ENCODE data around the gene DLGAP1.

Gene DLGAP1

DNA sequence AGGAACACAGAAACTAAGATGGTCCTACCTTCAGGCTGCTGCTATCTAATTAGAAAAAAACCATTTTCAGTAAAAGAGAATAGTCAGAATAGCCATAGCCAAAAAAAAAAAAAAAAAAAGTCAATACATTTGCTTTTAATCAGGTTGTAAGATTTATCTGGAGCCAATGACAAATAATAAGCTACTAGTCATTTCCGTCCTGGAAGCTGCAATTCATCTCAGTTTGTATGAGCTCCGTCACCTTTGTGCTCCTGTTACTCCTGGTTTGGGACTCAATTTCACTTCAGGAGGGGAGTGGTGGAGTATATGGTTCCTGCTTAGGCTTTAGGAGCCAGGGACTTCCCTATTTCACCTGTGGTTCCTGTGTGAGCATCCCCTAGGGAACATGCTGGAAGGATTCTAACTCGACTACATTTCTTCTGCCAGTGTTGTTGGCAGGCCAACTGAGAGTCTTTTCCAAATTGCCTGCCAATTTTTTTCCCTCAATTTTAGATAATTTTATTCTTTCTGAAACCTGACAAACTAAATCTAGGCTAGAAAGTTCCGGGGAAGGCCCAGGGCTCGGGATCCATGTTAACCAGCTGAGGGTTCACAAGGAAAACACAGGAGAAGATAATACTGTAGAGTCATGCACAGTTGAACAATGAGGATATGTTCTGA lies 481.8 kb downstream of the DLGAP1 start:
- H2AFZ ChIP-seq (ENCODE audit: low read length, unreplicated experiment), result no peak overlapping the region
- no peak overlapping the region for H3K27ac ChIP-seq (ENCODE audit: low read depth, low read length)
- H3K4me1 ChIP-seq (ENCODE audit: control insufficient read depth, insufficient read depth, low read length, unreplicated experiment), result no peaks in the 10 kb centered on the region
- H3K36me3 ChIP-seq (ENCODE audit: insufficient read depth, low read length), result no peaks in the 10 kb centered on the region
- no peaks in the 10 kb centered on the region for H3K79me2 ChIP-seq (ENCODE audit: control insufficient read depth, insufficient read depth, low read length, unreplicated experiment)
- H3K4me3 ChIP-seq (ENCODE audit: low read depth, low read length), result no peak overlapping the region
- H3K27me3 ChIP-seq (ENCODE audit: insufficient read depth, low read length), result no peaks in the 10 kb centered on the region

DNA sequence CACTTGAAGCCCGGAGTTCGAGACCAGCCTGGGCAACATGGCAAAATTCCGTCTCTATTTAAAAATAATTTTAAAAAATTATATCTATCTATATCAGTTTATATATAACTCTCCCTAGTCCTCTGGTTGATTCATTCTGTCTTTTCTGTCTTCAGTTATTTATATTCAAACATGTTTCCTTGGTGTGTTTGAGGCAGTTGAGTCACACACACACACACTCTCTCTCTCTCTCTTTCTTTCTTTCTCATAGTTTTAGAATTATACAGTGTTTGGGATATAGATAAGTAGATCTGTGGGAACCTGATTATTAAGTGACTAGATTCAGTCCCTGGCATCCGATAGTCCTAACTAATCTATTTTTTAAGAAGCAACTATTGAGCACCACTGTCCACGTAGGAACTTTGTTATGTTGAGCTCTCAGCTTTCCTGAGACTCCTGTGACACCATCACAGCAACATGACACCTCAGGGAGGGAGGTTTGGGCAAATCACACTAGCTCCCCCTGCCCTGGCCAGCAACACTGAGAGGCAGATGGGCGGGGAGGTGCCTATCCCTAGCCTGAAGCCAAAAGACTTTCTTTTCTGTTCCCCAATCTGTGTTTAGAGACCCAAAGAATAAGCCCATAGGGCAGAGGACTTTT lies 482.7 kb downstream of the DLGAP1 start:
- no peaks in the 10 kb centered on the region for H3K36me3 ChIP-seq (ENCODE audit: insufficient read depth, low read length)
- H2AFZ ChIP-seq (ENCODE audit: low read length, unreplicated experiment), result no peak overlapping the region
- H3K4me3 ChIP-seq (ENCODE audit: low read depth, low read length), result no peak overlapping the region
- no peaks in the 10 kb centered on the region for H3K27me3 ChIP-seq (ENCODE audit: insufficient read depth, low read length)
- H3K4me1 ChIP-seq (ENCODE audit: control insufficient read depth, insufficient read depth, low read length, unreplicated experiment), result no peaks in the 10 kb centered on the region
- no peaks in the 10 kb centered on the region for H3K79me2 ChIP-seq (ENCODE audit: control insufficient read depth, insufficient read depth, low read length, unreplicated experiment)
- no peak overlapping the region for H3K27ac ChIP-seq (ENCODE audit: low read depth, low read length)

DNA sequence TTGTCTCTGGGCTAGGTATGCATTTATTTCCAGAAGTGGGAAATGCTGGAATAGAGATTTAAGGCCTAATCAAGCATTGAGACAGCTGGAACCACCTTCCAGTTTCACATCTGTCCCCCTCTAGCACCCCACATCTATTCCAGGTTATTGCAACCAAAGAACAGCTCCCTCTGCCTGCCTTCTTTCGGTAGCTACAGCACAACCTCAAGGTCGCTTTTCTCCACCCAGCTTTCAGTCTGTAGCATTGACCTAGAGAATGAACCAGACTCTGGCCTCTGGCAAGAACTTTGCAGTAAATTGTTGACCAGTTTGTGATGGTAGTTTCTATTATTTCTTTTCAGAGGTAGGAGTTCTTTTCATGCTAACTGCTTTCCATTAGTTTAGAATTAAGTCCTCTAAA lies 484.2 kb downstream of the DLGAP1 start:
- H3K4me3 ChIP-seq (ENCODE audit: low read depth, low read length), result no peak overlapping the region
- H3K36me3 ChIP-seq (ENCODE audit: insufficient read depth, low read length), result no peaks in the 10 kb centered on the region
- no peak overlapping the region for H2AFZ ChIP-seq (ENCODE audit: low read length, unreplicated experiment)
- H3K27me3 ChIP-seq (ENCODE audit: insufficient read depth, low read length), result no peaks in the 10 kb centered on the region
- H3K79me2 ChIP-seq (ENCODE audit: control insufficient read depth, insufficient read depth, low read length, unreplicated experiment), result no peaks in the 10 kb centered on the region
- peaks cover 9% of the 10 kb centered on the region for H3K4me1 ChIP-seq (ENCODE audit: control insufficient read depth, insufficient read depth, low read length, unreplicated experiment)
- no peak overlapping the region for H3K27ac ChIP-seq (ENCODE audit: low read depth, low read length)

DNA sequence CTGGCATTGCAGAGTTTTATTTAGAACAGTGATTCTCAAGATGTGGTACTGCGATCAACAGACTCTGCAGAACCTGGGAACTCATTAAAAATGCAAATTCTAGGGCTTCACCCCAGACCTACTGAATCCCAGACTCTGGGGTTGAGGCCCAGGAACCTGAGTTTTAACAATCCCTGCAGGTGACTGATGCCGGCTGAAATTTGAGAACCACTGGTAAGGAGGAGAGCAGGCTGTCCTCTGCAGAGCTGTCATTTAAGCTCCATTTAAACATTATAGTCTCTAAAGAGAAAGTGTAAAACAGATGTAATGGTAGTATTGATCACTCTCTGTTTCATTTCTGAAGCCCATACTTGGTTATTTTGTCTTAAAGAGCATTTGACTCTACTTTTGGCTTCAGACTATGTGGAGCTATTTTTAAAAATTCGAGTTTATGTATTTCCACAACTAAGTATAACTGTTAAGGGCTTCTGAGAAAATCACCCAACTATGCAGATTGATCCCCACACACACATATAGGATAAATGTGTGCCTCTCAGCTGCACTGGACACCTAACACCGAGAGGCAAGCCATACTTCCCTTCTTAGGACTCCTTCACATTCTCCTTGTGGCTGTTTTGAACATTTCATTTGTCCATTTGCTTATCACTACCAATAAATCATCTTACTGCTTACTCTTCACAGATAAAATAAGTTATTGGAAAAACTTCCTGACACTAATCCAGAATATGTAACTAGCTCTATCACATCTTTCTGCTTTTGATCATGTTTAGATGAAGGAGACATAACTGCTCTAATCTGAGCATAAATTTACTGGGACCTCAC lies 487.5 kb downstream of the DLGAP1 start:
- Histone ChIP-seq H3K27me3 (ENCODE audit: insufficient read depth, low read length) (no peaks in the 10 kb centered on the region), H2AFZ (ENCODE audit: low read length, unreplicated experiment) (peak overlapping the region; percentile 33), H3K27ac (ENCODE audit: low read depth, low read length) (no peak overlapping the region), H3K36me3 (ENCODE audit: insufficient read depth, low read length) (no peaks in the 10 kb centered on the region), H3K79me2 (ENCODE audit: control insufficient read depth, insufficient read depth, low read length, unreplicated experiment) (no peaks in the 10 kb centered on the region), H3K4me3 (ENCODE audit: low read depth, low read length) (no peak overlapping the region), H3K4me1 (ENCODE audit: control insufficient read depth, insufficient read depth, low read length, unreplicated experiment) (peaks cover 9% of the 10 kb centered on the region)

DNA sequence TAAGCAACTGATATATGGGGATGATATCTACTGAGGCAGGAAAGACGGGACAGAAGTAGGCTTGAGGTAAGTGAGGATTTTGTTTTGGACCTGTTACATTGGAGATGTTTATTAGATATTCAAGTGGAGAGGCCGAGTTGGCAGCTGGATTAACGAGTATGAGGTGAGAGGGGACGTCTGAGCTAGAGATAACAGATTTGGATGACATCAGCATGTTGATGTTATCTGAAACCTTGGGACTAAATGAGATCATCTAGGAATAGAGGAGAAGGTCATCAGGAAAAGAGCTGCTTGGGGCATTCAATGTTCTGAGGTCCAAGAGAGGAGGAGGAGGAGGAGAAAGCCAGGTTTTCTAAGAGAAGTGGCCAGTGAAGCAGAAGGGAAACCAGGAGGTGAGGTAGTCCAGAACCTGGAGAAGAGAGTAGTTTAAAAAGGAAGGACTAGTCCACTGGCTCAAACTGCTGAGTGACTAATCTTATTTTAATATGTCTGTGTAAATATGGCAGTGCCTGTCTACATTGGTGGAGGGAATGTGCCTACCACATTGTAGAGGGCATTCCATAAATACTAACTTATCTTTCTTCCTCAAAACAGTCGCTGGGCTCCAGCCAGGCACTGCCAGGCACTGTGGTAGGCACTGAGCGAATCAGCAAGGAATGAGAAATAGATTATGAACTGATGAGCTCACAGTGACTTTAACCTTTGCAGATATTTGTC lies 488.3 kb downstream of the DLGAP1 start:
- 0 out of 2 replicates have a peak overlapping the region, but pooled peaks have one; percentile 11 for H3K27ac ChIP-seq (ENCODE audit: low read depth, low read length)

DNA sequence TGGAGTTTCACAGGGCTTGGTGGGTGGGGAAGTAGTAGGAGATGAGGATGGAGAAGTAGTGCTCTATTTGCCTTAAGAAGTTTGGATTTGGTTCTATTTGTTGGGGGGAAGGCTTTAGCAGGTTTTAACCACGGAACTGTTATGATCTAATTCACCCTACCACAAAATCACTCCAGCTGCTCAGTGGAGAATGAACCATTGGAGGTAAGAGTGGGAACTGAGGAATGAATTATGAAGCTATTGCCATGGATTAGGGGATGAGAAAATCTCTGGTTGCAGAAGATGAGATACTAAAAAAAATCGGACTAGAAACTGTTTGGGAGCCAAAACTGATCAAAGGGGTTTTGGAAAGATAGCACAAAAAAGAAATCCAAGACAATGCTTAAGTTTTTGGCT lies 488.9 kb downstream of the DLGAP1 start:
- Histone ChIP-seq H3K27ac (ENCODE audit: low read depth, low read length) (no peak overlapping the region), H3K27me3 (ENCODE audit: insufficient read depth, low read length) (no peaks in the 10 kb centered on the region), H3K36me3 (ENCODE audit: insufficient read depth, low read length) (no peaks in the 10 kb centered on the region)

More for the DNA sequence above, 488.3 kb downstream of the DLGAP1 start:
- Histone ChIP-seq H3K4me3 (ENCODE audit: low read depth, low read length) (no peak overlapping the region), H2AFZ (ENCODE audit: low read length, unreplicated experiment) (no peak overlapping the region), H3K79me2 (ENCODE audit: control insufficient read depth, insufficient read depth, low read length, unreplicated experiment) (no peaks in the 10 kb centered on the region), H3K27me3 (ENCODE audit: insufficient read depth, low read length) (no peaks in the 10 kb centered on the region), H3K4me1 (ENCODE audit: control insufficient read depth, insufficient read depth, low read length, unreplicated experiment) (peaks cover 9% of the 10 kb centered on the region), H3K36me3 (ENCODE audit: insufficient read depth, low read length) (no peaks in the 10 kb centered on the region)

DNA sequence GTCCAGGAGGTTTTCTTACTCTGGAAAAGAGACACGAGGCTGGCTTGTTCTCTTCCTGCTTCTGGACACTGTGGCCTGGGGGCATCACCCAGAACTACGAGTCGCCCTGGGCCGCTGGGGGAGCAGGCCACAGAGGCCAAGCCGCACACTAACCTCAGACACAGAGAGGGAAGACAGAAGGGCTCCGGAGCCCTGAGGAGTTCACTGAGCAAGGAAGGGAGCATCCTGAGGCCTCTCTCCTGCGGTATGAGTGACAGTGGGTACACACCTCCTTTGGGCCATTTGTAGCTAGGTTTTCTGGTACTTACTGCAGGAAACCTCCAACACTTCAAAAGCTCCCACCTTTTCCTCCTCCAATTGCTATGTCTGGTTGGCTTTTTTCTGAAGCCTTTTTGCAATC lies 494.1 kb downstream of the DLGAP1 start:
- Histone ChIP-seq H3K27me3 (ENCODE audit: insufficient read depth, low read length) (no peaks in the 10 kb centered on the region; the same call in 1 of the 2 replicates), H3K36me3 (ENCODE audit: insufficient read depth, low read length) (no peaks in the 10 kb centered on the region), H3K4me3 (ENCODE audit: low read depth, low read length) (no peak overlapping the region), H3K79me2 (ENCODE audit: control insufficient read depth, insufficient read depth, low read length, unreplicated experiment) (no peaks in the 10 kb centered on the region), H2AFZ (ENCODE audit: low read length, unreplicated experiment) (no peak overlapping the region), H3K27ac (ENCODE audit: low read depth, low read length) (no peak overlapping the region), H3K4me1 (ENCODE audit: control insufficient read depth, insufficient read depth, low read length, unreplicated experiment) (no peaks in the 10 kb centered on the region)

More for the DNA sequence above, 488.9 kb downstream of the DLGAP1 start:
- Histone ChIP-seq H3K4me3 (ENCODE audit: low read depth, low read length) (no peak overlapping the region), H3K79me2 (ENCODE audit: control insufficient read depth, insufficient read depth, low read length, unreplicated experiment) (no peaks in the 10 kb centered on the region), H3K4me1 (ENCODE audit: control insufficient read depth, insufficient read depth, low read length, unreplicated experiment) (peaks cover 9% of the 10 kb centered on the region), H2AFZ (ENCODE audit: low read length, unreplicated experiment) (no peak overlapping the region)

DNA sequence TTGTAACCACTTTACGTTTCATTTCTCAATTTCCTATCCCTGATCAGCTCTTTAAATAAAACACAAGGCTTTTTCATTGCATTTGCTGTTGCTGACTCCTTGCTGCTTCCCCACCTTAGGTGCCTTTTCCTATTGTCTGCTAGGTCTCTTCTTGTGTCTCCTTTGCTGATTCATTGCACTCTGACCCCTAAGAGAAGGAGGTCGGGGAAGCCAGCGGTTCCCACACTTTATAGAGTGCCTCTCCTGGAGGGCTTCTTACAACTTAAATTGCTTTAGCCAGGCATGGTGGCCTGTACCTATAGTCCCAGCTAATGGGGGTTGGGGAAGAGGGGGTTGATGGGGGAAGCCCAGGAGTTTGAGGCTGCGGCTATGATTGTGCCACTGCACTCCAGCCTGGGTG lies 495.0 kb downstream of the DLGAP1 start:
- H3K4me1 ChIP-seq (ENCODE audit: control insufficient read depth, insufficient read depth, low read length, unreplicated experiment), result no peaks in the 10 kb centered on the region
- H3K27ac ChIP-seq (ENCODE audit: low read depth, low read length), result no peak overlapping the region

DNA sequence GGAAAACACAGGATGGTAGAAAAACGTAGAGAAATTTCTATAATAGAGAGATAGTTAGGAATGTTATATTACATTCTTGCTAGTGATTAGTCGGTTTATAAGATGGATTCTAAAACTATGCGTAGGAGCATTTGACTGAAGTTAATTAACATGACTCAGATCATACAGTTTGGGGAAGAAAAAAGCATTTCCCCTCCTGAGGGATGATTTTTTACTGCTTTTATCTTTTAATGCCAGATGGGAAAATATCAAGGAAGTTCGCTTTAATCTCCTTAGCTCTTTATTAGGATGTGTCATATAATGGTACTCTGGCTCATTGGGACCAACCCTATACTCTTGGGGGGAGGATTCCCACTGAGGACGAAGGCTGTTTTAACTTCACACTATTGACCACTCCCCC lies 503.1 kb downstream of the DLGAP1 start:
- Histone ChIP-seq H3K4me3 (ENCODE audit: low read depth, low read length) (no peak overlapping the region), H3K27me3 (ENCODE audit: insufficient read depth, low read length) (peaks cover 13% of the 10 kb centered on the region; the same call in 1 of the 2 replicates), H3K36me3 (ENCODE audit: insufficient read depth, low read length) (no peaks in the 10 kb centered on the region), H3K27ac (ENCODE audit: low read depth, low read length) (no peak overlapping the region), H2AFZ (ENCODE audit: low read length, unreplicated experiment) (no peak overlapping the region), H3K4me1 (ENCODE audit: control insufficient read depth, insufficient read depth, low read length, unreplicated experiment) (no peaks in the 10 kb centered on the region), H3K79me2 (ENCODE audit: control insufficient read depth, insufficient read depth, low read length, unreplicated experiment) (no peaks in the 10 kb centered on the region)

More for the DNA sequence above, 495.0 kb downstream of the DLGAP1 start:
- no peak overlapping the region for H2AFZ ChIP-seq (ENCODE audit: low read length, unreplicated experiment)
- H3K27me3 ChIP-seq (ENCODE audit: insufficient read depth, low read length), result no peaks in the 10 kb centered on the region; the same call in 1 of the 2 replicates
- no peaks in the 10 kb centered on the region for H3K79me2 ChIP-seq (ENCODE audit: control insufficient read depth, insufficient read depth, low read length, unreplicated experiment)
- H3K4me3 ChIP-seq (ENCODE audit: low read depth, low read length), result no peak overlapping the region
- no peaks in the 10 kb centered on the region for H3K36me3 ChIP-seq (ENCODE audit: insufficient read depth, low read length)

DNA sequence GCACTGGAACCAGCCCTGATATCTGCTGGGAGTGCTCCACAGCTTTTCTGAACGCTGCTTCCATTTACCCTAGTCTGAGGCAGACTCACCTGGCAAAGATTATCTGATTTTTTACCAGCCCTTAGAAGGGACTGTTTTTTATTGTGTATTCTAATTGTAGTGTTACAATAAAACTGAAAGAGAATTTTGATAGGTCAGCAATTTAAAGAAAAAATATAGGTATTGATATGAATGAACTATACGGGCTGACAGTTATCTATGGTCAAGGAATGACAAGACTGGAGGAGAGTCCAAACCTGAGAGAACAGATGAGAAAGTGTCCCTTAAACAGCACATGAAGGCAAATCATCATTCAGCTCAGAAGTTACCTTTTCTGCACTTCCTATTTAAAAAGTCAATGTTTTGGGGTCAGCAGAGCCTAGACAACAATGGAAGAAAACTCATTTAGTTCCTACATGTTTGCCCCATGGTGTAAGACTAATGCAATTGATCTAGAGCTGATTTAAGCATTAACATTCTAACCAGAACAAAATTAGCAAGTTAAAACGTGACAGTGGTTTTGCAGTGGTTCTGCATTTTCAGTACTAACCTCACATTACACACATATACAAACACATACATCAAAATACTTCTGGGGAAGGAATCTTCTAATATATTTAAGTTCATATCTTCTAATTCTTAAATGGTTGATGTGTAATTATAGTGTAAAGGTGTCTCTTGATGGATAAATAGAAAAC lies 504.3 kb downstream of the DLGAP1 start:
- H3K27ac ChIP-seq (ENCODE audit: low read depth, low read length), result no peak overlapping the region
- H2AFZ ChIP-seq (ENCODE audit: low read length, unreplicated experiment), result no peak overlapping the region

More for the DNA sequence above, 504.3 kb downstream of the DLGAP1 start:
- H3K4me1 ChIP-seq (ENCODE audit: control insufficient read depth, insufficient read depth, low read length, unreplicated experiment), result no peaks in the 10 kb centered on the region
- no peak overlapping the region for H3K4me3 ChIP-seq (ENCODE audit: low read depth, low read length)
- no peaks in the 10 kb centered on the region for H3K36me3 ChIP-seq (ENCODE audit: insufficient read depth, low read length)
- H3K79me2 ChIP-seq (ENCODE audit: control insufficient read depth, insufficient read depth, low read length, unreplicated experiment), result no peaks in the 10 kb centered on the region
- peaks cover 13% of the 10 kb centered on the region; the same call in 1 of the 2 replicates for H3K27me3 ChIP-seq (ENCODE audit: insufficient read depth, low read length)
